ENCODE data around the gene PARD3. TPM values are rescaled to one million over a fixed set of nuclear protein-coding genes. Genes with fewer than 3 reads are reported as not detected.

Gene PARD3
- total RNA-seq, 1 experiment from 2014 or later, result 54.0 TPM

DNA sequence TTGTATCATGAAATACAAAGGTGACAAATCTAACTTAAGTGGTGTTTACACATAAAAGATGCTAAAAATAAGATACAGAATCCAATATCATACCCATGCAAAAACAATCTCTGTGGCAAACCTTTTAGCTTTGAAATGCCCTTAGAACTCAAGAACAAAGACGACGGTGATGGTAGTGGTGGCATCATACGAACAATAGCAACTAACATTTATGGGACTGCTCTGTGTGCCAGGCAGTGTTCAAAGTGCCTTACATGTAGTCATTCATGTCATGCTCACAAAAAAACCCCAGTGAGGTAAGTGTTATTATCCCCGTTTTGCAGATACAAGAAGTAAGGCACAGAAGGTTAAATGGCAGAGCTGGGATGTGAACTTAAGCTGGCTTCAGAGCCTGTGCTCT is 563.9 kb downstream of the PARD3 start:
- Histone ChIP-seq H3K27ac (no peak overlapping the region), H3K27me3 (replicated peaks) (no peaks in the 10 kb centered on the region), H3K4me3 (no peak overlapping the region), H3K9me3 (replicated peaks) (no peaks in the 10 kb centered on the region), H3K4me1 (replicated peaks) (peaks cover 44% of the 10 kb centered on the region), H3K36me3 (no peaks in the 10 kb centered on the region)
- no peak for DNase-seq (ENCODE audit: low read depth in 1 of 2, low spot score in 2 of 2)

DNA sequence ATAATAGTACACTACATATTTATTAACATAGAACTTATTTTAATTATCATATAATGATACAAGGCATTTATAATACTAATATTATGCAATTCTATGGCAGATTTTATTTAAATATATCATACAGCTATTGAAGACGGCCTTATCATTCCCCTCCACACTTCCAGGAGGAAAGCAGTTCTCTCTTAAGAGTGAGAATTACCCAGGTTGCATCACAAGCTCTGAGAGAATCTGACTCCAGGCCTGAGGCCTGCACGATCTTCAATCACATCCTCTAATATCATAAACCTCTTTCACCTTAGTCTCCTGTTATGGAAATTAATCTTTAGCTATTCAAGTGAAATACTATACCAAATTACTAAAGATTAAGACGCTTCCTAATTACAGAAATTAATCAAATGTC is 564.4 kb downstream of the PARD3 start:
- Histone ChIP-seq H3K9me3 (replicated peaks) (no peaks in the 10 kb centered on the region), H3K27me3 (replicated peaks) (no peaks in the 10 kb centered on the region), H3K4me1 (replicated peaks) (peaks cover 41% of the 10 kb centered on the region), H3K36me3 (no peaks in the 10 kb centered on the region), H3K4me3 (no peak overlapping the region), H3K27ac (no peak overlapping the region)
- no peak for DNase-seq (ENCODE audit: low read depth in 1 of 2, low spot score in 2 of 2)

DNA sequence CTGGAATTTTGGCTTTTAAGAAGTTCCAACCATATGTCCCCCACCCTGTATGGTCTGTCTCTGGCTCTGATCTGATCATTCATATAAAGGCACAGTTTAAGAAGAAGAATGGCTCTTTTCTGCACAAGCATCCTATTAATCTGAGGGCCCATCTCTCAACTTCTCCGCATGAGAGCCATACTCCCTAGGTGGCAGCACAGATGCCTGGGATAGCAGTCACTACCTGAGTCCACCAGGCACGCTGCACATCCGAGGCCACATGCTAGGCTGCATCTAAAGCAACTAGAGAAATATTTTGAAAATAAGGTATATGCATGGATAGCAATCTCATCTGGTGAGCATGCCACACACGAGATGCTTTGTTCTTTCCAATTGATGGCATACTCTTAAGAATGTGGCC is 565.5 kb downstream of the PARD3 start:
- no peaks in the 10 kb centered on the region for H3K9me3 ChIP-seq (replicated peaks)
- H3K27ac ChIP-seq, result no peak overlapping the region
- no peaks in the 10 kb centered on the region for H3K27me3 ChIP-seq (replicated peaks)
- peaks cover 31% of the 10 kb centered on the region for H3K4me1 ChIP-seq (replicated peaks)
- H3K4me3 ChIP-seq, result no peak overlapping the region
- DNase-seq (ENCODE audit: low read depth in 1 of 2, low spot score in 2 of 2), result peak in 1 of 2 experiments; percentile 26
- no peaks in the 10 kb centered on the region for H3K36me3 ChIP-seq

DNA sequence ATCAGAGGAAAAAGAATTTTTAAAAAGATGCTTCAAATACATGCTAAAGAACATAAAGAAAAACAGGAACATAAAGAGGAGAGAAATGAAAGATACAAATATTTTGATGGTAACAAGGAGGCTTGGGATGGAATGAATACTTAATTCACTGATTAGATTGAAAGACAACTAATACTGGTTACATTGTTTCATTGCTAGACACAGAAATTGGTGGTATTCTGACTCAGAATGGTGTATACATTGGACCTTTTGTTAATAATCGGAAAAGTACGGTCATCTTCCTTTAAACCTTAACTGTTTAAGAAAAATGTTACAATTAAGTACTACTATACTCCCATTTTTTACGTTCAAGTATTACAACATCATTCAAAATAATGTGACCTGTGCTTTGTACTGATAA is 567.5 kb downstream of the PARD3 start:
- H3K4me3 ChIP-seq, result no peak overlapping the region
- no peak for DNase-seq (ENCODE audit: low read depth in 1 of 2, low spot score in 2 of 2)
- H3K27me3 ChIP-seq (replicated peaks), result no peaks in the 10 kb centered on the region
- no peaks in the 10 kb centered on the region for H3K36me3 ChIP-seq
- H3K4me1 ChIP-seq (replicated peaks), result peaks cover 20% of the 10 kb centered on the region
- no peak overlapping the region for H3K27ac ChIP-seq
- H3K9me3 ChIP-seq (replicated peaks), result no peaks in the 10 kb centered on the region

DNA sequence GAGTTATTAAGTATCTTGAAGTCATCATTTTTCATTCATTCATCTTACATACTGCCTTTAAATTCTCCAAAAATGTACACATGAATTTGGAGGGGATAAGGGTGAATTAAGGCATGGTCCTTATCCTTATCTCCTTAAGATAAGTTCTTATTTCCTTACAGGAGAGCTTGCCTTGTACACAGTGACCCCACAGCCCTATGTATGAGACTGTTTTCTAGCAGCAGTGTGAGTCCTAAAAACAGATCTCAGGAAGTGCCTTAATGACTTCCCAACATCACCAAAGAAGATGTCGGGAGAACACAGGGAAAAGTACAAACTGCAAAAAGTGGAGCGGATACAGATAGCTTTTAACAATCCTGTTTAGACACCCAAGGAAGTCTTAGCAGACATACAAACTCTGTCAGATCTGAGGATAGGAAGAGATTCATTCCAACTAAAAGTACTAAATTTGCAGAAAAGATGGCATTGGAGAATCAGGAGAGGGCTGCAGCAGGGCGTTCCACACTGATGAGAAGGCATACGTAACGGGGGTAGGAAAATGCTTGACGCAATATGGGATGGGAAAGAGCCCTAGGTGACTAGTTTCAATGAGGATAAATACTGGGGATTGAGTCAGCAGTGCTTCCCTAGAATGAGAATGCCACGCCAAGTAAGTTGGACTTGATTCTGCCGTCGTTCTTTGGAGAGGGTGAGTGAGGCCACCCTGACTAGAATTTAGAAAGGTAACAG is 570.2 kb downstream of the PARD3 start:
- Histone ChIP-seq H3K27me3 (replicated peaks) (no peaks in the 10 kb centered on the region), H3K4me3 (no peak overlapping the region), H3K36me3 (no peaks in the 10 kb centered on the region), H3K27ac (no peak overlapping the region), H3K4me1 (replicated peaks) (peaks cover 18% of the 10 kb centered on the region), H3K9me3 (replicated peaks) (no peaks in the 10 kb centered on the region)
- no peak for DNase-seq (ENCODE audit: low read depth in 1 of 2, low spot score in 2 of 2)

DNA sequence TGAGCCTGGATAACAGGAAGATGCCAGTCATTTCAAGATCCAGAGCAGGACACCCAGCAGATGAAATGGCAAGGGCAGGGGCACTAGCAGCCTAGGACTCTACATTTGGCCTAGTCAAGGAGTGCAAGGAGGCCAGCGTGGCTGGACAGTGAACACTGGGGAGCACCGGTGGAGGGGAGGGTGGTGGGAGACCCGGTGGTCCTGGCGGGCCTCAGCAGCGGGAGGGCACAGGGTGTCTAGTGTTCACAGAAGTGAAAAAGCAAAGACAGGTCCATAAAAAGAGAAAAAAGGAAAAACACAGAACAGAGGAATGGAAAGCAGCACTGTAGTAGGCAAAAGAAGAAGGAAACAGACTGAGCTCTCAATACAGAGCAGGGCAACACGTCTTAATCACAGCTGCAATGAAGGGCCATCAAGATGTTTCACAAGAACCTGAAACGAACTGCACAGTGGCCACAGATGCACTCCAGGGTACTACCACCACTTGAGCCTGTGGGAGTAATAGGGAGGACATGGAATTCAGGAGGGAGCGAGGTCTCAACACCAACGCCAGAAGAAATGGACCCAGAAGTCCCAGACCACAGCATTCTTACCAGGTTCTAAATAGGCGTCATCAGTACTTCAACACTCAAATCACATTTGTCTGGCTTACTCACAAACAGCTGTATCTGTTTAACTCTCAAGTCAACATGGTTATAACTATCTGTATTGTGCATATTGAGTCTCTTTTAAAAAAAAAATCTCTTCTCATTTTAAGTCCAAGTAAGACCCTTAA is 573.7 kb downstream of the PARD3 start:
- Histone ChIP-seq H3K4me1 (replicated peaks) (peaks cover 12% of the 10 kb centered on the region), H3K9me3 (replicated peaks) (no peaks in the 10 kb centered on the region), H3K27me3 (replicated peaks) (no peaks in the 10 kb centered on the region), H3K4me3 (no peak overlapping the region), H3K36me3 (no peaks in the 10 kb centered on the region), H3K27ac (no peak overlapping the region)
- no peak for DNase-seq (ENCODE audit: low read depth in 1 of 2, low spot score in 2 of 2)

DNA sequence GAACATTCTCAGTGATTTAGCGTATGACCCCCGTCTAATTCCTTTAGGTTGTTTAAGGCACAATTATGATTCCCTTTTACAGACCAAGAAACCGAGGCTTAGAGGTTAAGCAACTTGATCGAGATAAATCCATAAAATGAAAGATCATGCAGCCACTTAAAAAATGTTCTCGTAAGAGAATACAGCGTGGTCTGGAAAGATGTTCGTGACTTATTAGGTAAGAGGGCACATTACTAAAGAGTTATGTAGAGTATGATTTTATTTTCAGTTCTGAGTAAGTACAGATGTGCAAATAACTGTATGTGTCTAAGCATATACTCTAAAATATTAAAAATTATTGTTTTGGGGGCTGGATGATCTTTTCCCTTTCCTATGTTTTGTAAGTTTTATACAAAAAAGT is 575.1 kb downstream of the PARD3 start:
- H3K4me3 ChIP-seq, result no peak overlapping the region
- no peaks in the 10 kb centered on the region for H3K9me3 ChIP-seq (replicated peaks)
- H3K4me1 ChIP-seq (replicated peaks), result peaks cover 26% of the 10 kb centered on the region
- DNase-seq (ENCODE audit: low read depth in 1 of 2, low spot score in 2 of 2), result no peak
- H3K27me3 ChIP-seq (replicated peaks), result no peaks in the 10 kb centered on the region
- H3K36me3 ChIP-seq, result no peaks in the 10 kb centered on the region
- no peak overlapping the region for H3K27ac ChIP-seq

DNA sequence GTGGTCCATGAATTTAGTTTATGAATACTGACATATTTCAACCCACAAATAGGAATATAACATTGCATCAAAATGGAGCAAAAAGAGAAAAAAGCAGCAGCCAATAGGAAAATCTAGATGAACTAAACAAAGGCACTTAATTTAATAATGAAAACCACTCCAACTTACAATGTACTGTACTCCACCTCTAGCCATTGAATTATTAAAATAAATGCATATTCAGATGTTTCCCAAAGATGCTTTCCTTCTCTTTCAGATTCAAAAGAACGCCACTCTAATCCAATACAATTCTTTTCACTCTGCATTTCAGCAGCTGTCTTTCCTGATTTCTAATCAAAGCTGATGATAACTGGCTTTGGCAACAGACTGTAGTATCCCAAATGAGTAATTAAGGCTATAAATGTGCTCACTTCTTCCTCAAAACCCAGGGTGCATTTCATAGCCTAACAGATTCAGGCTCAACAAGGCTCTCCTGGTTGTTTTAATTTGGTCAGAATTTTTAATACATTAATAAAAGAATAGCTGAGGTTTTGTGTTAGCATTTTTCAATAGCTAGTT is 577.1 kb downstream of the PARD3 start:
- Histone ChIP-seq H3K4me3 (no peak overlapping the region), H3K27ac (no peak overlapping the region), H3K4me1 (replicated peaks) (peaks cover 28% of the 10 kb centered on the region), H3K9me3 (replicated peaks) (no peaks in the 10 kb centered on the region), H3K27me3 (replicated peaks) (no peaks in the 10 kb centered on the region), H3K36me3 (no peaks in the 10 kb centered on the region)
- no peak for DNase-seq (ENCODE audit: low read depth in 1 of 2, low spot score in 2 of 2)

DNA sequence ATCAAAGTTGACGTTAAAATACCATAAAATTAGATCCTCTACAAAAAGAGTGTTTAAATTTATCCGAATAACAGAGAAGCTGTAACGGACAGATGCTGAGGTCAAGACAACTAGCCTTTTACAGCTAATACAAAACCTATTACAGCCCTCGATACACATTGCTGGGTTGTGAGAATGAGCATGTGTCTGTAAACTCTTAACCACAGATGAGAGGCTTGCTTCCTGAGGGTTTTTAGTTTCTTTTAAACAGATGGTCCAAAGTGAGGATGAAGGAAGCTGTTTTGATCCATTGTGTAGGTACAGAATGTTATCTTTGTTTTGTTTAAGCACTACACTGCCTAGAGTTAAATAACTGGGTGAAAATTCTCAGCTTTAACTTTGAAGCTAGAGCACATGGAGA is 578.2 kb downstream of the PARD3 start:
- Histone ChIP-seq H3K27ac (no peak overlapping the region), H3K27me3 (replicated peaks) (no peaks in the 10 kb centered on the region), H3K9me3 (replicated peaks) (no peaks in the 10 kb centered on the region), H3K4me1 (replicated peaks) (peaks cover 28% of the 10 kb centered on the region), H3K4me3 (no peak overlapping the region), H3K36me3 (no peaks in the 10 kb centered on the region)
- peak in 1 of 2 experiments; percentile 25 for DNase-seq (ENCODE audit: low read depth in 1 of 2, low spot score in 2 of 2)

DNA sequence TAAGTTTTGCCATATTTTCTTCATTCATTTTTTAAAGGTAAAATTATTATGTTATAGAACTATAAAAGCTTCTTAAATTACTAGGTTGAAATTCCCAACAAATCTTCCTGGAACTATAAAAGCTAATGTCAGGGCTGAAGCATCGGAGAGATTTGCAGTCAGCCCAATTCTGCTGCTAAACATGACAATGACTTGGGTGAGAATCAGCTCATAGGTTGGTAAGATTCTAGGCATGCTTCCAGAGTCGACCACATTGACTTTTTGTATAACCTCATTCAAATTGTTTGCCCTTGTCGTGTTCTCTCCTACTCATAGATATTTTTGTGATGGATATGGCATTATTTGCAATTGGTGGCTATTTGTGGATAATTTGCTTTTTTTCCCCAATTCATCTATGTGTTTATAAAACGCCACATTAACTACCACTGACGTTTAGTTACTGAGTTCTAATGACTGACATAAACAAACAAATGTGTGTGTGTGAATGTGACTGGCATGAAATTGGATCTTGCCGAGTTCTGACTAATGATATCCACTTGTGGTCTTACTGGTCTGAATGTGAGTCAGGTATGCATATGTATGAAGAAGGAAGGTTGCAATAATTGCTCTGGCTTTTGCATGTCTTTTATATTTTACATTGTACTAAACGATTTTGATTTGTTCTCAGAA is 579.8 kb downstream of the PARD3 start:
- peak in 1 of 2 experiments; percentile 76 for DNase-seq (ENCODE audit: low read depth in 1 of 2, low spot score in 2 of 2)
- Histone ChIP-seq H3K27me3 (replicated peaks) (no peaks in the 10 kb centered on the region), H3K9me3 (replicated peaks) (no peaks in the 10 kb centered on the region), H3K36me3 (no peaks in the 10 kb centered on the region), H3K4me1 (replicated peaks) (peaks cover 28% of the 10 kb centered on the region), H3K4me3 (no peak overlapping the region), H3K27ac (no peak overlapping the region)

DNA sequence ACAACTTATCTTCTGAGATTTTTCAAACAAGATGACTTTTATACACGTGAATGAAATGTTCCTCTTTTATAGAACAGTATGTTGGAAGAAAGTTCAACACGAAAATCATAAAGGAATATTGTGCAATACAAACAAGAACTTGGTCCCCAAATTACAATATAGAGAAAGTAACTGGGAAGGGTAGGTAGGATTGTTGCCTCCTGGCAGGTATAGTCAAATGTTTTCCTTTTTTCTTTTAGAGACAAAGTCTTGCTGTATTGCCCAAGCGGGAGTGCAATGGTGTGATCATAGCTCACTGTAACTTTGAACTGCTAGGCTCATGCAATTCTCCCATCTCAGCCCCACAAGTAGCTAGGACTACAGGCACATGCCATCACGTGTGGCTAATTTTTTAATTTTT is 582.6 kb downstream of the PARD3 start:
- no peak for DNase-seq (ENCODE audit: low read depth in 1 of 2, low spot score in 2 of 2)
- H3K36me3 ChIP-seq, result no peaks in the 10 kb centered on the region

DNA sequence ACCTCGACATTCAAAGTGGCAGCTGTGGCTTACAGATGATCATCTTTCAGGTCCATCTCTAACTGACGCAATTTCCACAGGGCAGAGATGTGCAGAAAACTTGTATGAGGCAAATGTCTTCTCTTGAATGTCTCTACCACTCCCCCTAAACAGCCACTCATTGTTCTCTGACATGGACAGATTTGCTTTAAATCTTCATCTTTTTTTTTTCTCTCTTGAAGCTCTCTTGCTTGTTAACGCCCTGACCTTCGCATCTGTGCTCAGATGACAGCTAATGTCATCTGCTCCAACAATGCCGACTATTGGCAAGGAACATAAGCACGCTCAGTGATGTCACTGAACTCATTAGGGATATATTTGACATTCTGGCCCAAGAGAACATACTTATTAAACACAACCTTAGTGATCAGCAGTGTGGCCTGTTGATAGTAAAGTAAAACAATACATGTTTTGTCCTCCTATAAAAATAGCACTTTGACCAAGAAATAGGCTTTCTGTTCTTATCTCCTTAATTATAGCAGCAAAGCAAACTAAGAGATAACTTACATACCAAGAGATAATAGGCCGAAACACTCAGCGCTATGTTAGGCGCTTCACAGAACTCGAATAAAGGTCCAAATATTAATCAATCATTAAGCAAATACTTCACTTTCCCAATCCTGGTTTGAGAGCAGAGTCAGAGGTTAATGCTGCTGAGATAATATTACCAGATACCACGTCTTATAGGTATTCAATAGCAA is 583.5 kb downstream of the PARD3 start:
- Histone ChIP-seq H3K27me3 (replicated peaks) (no peaks in the 10 kb centered on the region), H3K36me3 (no peaks in the 10 kb centered on the region), H3K27ac (no peak overlapping the region), H3K4me1 (replicated peaks) (peaks cover 43% of the 10 kb centered on the region), H3K4me3 (no peak overlapping the region), H3K9me3 (replicated peaks) (no peaks in the 10 kb centered on the region)
- DNase-seq (ENCODE audit: low read depth in 1 of 2, low spot score in 2 of 2), result no peak

More for the DNA sequence above, 582.6 kb downstream of the PARD3 start:
- Histone ChIP-seq H3K9me3 (replicated peaks) (no peaks in the 10 kb centered on the region), H3K27me3 (replicated peaks) (no peaks in the 10 kb centered on the region), H3K27ac (no peak overlapping the region), H3K4me1 (replicated peaks) (peaks cover 41% of the 10 kb centered on the region), H3K4me3 (no peak overlapping the region)

DNA sequence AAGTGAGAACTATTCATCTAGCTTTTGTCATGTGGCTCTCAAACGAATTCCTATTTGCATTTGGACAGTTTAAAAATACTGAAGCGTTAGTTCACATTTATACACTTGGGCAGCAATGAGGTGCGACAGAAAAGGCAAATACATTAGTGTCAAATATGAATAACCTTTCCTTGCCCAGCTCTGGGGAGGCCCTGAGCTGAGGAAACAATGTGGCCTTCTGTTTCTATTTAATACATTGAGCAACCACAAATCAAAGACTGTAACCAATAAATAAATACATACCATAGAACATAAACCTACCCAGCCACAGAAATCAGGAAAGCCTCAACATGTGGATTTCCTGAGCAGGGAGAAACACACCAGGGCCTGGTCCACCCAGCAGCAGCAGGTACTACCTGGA is 585.2 kb downstream of the PARD3 start:
- H3K9me3 ChIP-seq (replicated peaks), result no peaks in the 10 kb centered on the region
- DNase-seq (ENCODE audit: low read depth in 1 of 2, low spot score in 2 of 2), result no peak
- H3K27me3 ChIP-seq (replicated peaks), result no peaks in the 10 kb centered on the region
- no peak overlapping the region for H3K27ac ChIP-seq
- no peaks in the 10 kb centered on the region for H3K36me3 ChIP-seq
- peaks cover 32% of the 10 kb centered on the region for H3K4me1 ChIP-seq (replicated peaks)
- no peak overlapping the region for H3K4me3 ChIP-seq
